Activated CD4-positive, CD25-positive, alpha-beta regulatory T cell treated with anti-CD3 and anti-CD28 coated beads, Interleukin-2, amount 50 U/mL, for 16 hours (primary cell): Measurements from ENCODE around the gene GBGT1.

Experiments
- DNase-seq: peaks from one replicate; pipeline ENCODE4 v3.0.0-alpha.2; 2020; ENCODE audit warnings: low read depth, low spot score

GBGT1 gene

DNA sequence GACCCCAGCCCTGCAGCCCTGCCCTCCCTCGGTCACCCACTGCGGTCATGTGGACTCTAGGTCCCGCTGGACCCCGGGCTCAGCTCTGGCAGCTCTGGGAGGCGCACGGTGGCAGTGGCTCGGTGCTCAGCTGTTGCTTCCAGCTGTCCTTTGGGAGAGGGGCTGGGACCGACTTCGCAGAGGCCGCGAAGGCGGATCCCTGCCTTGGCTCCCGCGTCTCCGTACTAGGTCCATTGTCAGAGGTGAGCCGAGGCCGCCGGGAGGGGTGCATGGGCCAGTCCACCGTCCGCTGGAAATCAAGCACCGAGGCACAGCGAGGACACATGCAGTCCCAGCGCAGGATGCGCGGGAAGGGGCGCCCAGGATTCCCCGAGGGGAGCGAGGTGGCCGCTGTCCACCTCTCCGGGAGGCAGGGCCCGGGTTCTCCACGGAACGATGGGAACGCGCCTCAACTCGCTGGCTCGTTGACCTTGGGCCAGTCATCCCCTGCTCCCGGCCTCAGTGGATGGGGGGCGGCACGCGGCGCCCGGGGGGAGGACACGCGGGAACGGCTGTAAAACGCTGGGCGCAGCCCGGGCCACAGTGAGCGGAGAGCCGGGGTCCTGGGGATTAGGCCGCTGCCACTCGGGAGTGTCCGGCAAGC is 732 bp downstream of the GBGT1 start:
- no peak for DNase-seq

DNA sequence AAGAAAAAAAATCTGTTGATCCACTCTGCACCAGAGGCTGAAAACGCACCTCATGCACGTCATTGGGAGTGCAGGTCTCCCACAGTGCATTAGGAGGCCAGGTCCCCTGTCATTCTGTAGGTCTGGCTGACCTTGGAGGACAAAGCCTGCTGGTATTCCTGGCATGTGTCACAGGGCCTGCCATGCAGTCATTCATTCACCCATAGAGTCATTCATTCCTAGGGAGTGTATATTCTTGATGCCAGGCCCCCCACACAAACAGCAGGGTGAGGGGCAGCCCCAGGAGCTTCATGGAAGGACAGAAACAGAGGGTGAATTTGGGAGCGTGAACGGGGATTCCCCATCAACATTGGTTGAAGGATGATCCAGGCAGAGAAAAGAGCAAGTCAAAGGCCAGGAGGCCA is 2.2 kb downstream of the GBGT1 start:
- DNase-seq = no peak

DNA sequence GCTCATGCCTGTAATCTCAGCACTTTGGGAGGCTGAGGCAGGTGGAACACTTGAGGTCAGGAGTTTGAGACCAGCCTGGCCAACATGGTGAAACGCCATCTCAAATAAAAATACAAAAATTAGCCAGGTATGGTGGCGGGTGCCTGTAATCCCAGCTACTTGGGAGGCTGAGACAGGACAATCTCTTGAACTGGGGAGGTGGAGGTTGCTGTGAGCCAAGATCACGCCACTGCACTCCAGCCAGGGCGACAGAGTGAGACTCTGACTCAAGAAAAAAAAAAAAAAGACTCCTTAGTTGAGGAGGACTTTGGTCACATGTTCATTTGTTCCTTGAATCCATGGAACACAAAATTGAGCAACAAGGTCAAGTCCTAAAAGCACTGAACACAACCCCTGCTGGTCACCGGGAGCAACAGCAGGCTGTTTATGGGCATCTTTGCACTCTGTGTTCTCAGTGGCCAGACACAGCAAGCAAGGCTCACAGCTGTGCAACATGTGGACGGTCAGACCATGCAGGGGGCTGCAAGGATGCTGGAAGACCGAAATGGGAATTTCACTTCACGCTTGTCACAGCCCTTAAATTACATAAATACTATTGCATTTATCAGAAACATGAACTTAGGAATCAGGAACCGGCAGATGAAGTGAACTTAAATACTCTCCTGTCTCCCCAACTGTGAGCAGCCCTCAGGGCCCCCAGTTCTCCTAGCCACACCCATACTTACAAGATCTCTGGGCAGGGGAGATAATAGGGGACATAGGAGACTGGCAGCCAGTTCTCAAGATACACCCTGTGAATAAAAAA is 2.8 kb downstream of the GBGT1 start:
- DNase-seq = no peak

DNA sequence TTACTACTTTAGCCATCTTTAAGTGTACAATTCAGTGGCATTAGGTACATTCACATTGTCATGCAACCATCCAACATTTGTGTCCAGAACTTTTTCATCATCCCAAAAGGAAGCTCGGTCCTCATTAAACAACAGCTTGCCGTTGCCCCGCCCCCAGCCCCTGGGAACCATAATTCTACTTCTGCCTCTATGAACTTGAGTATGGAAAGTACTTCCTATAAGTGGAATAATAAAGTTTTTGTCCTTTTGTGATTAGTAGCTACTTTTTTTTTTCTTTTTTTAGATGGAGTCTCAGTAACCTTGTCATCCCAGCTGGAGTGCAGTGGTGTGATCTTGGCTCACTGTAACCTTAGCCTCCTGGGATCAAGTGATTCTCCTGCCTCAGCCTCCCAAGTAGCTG is 5.0 kb downstream of the GBGT1 start:
- no peak for DNase-seq

DNA sequence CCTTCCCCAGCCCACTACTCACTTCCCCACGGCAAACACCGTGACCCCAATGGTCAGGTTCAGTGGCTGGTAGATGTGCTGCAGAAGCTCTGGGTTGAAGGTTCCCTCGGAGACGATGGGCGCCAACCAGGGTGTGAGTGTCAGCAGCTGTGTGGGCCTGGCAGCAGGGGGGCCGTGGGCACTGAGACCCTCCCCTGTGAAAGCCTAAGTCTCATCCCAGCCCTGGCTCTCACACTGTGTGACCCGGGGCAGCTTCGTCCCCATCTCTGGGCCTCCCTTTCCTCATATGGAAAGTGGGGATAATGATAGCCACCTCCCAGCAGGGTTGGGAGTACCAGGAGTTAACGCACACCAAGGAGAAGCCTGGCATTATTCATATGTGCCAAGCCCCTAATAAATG is 8.6 kb downstream of the GBGT1 start:
- DNase-seq = no peak

DNA sequence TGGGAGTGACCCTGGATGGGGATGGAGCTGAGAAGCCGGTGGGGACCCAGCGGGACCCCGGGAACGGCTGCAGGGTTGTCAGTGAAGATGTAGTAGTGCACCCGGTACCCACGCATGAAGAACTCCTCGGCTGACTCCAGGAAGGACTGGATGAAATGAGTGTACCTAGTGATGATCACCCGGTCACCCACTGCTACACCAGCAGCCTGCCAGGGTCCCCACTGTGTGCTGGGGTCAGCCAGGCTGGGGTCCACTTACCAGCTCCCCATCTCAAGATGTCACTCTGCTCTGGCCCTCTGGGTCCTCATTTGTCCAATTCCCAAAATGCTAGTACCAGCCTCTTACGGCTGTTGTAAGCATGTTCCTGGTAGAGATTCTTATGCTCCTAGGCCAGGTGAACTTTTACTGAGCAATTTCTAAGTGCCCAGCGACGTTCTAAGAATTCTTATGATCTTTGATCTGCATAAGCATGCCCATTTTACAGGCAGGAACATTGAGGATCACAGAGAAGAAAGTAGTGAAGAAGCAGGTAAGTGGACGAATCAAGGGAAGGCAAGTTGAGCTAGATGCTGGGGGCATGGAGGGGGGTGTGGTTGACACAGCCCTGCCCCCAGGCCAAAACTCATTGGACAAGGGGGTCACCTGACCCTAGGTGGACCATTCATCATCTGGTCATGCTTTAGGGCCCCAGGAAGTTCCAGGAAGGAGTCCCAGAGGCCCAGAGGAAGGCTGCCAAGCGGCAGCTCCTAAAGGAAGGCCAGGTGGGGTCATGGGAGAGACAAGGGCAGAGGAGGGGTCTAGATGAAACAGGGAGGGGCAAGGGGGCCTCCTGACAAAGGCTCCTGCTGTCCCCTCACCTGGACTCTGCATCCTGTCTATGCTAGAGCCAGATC is 9.4 kb downstream of the GBGT1 start:
- DNase-seq = no peak

DNA sequence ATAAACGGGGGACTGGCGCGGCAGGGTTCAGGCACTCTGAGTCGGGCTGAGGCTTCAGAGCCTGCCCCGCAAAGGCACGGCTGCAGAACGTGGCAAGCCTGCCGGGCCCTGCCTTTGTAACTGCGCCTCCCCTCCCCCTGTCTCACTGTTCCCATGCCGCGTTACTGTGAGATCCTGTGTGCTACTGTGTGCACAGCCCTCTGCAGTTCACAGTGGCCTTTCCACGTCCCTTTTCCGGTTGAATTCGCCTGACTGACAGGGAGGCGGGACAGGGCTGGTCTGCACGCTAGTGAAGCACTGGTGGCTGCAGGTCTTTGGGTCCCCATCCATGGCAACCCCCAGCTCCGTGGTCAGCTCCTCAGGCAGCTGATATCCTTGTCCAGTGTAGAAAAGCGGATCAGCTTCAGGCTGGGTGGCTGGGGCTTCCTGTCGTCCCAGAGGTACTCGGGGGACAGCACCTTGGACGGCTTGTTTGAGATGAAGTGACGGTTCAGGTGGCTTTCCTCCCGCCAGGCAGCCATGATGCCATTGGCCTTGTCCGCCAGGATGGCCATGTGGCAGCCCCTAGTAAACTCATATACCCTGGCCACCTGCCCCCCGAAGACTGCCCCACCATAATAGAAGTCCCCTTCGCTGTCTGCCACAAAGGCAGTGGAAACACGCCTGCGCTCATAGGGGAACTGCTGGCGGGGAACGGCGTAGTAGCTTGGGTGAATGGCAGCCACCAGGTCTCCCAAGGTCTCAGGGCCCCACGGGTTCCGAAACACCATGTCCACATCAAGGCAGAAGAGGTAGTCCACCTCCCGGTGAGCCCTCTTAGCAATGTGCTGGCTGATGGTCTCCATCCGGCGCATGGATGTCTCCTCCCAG is 10.3 kb downstream of the GBGT1 start:
- DNase-seq = no peak

DNA sequence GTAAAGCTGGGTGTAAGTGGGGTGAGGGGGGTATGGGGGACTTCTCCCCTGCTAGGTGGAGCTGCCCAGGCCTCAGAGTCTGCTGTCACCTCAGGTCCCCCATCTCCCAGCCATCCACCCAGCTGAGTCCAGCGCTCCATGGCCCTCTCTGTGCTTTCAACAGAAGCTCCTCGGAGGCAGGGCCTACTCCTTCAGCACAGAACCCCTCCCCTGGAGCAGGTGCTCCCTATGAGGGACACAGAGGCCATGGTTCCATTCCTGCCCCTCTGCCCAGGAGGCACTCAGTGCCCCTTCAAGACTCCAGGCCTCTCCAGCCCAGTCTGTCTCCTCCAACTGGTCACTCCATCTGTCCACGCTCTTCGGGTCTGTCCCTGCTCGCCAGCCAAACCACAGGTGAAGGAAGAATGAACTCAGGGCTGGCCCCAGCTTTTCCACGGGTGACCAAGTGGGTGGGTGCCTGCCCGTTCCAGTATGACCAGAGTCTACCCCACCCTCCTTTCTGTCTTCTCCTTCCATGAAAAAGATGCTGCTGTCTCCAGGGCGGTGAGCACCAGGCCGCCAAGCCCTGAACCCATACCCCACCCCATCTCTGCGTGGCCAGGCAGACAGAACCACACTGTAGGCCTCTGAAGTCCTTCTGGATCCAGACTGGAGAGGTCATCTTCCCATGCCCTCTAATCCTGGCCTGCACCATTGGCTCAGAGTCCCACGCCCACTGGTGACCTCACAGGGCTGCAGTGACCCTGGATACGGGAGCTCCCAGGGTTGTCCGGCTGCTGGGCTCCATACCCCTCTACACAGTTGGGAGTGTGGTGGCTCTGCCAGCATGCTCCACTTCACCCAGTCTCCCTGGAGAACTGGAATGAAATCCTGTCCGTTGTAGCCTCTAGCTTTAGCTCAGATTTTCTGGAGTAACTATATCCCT is 11.9 kb downstream of the GBGT1 start:
- DNase-seq = no peak

DNA sequence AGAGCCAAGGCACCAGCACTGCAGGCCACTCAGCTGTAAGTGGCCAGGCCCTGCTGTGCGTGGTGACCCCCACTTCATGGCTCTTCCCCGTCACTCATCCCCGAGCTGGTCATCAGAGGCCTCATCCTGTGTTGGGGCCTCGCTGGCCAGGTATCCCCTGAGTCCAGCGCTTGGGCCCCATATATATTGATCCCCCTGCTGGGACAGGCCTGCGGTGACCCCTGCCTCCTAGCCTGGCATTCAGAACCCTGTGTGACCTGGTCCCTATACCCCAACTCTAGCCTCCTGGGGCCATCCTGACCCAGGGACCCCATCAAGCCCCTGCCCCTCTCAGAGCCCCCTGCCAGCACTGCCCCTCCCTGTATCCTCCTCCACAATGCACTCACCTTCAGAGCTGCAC is 12.7 kb downstream of the GBGT1 start:
- no peak for DNase-seq

DNA sequence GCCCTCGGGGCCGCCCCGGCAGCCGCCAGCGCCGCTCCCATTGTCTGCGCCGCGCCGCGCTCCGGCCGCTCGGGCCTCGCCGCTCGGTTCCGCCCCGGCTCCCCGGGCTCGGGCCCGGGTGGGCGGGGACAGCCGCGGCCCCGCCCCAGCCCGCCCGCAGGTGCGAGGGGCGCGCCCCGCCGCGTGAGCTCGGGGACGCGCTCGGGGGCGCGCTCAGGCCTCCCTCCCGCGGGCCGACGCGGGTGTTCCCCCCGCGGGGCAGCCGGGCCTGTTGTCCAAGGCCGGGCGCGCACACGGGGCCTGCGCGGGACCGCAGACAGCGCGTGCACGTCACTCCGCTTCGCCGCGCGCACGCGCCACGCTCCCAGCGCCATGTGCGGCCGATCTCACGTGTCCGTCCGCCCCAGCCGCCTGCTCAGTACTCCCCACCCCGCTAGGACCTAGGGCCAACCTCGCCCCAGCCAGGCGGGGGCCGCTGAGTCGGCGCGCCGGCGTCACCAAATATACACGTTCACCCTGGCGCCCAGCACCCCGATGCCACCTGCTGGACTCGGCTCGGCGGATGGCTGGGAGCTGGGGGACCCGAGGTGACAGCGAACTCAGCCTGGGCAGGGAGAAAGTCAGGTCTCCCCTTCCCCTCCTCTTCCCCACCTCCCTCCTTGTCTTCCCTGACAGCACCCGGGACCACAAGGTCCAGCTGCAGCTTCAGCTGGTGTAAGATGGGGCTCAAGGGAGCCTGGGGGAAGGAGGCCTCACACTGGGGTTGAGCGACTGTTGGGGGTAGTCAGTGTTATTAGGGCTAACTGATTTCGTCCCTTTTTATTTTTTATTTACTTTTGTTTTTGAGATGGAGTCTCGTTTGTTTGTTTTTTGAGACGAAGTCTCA is 14.3 kb downstream of the GBGT1 start:
- peak; percentile 59 for DNase-seq

DNA sequence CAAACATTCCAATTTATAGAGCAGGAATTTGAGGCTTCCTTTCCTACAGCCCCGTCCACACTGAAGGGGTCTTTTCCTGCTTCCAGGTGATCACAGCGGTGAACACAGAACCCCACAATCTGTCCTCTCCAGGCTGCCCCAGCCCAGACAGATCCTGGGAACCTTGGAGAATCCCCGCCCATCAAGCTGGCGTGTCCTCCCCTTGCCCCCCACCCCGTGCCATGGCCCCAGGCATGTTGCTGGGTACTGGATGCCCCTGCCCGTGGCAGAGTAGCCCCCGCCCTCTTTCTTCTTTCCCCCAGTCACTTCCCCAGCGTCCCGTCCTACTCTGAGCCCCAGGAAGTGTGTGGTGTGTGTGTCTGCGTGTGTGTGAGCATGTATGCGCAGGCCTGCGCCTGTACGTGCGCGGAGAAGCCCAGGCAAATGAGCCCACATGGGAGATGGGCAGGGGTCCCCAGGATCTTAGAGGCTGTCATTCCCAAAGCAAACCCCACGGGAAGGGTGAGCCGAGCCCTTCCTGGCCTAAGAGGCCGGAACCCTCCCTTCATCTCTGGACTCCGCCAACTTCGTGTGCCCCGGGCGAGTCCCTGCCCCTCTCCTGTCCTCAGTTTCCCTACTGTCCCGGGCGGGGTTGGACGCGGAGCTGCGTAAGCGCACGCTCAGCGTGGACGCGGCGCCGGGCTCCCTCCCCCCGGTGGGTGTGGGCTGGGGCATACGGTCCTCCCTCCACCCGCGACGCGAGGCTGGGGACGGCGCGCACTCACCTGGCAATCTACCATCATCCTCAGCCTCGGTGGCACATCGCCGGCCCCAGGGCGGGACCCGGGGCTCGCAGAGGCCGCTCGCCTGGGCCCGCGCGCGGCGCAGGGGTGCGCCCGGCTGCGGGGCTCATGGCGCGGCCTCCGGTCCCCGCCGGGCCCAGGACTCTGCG is 15.2 kb downstream of the GBGT1 start:
- DNase-seq = no peak

DNA sequence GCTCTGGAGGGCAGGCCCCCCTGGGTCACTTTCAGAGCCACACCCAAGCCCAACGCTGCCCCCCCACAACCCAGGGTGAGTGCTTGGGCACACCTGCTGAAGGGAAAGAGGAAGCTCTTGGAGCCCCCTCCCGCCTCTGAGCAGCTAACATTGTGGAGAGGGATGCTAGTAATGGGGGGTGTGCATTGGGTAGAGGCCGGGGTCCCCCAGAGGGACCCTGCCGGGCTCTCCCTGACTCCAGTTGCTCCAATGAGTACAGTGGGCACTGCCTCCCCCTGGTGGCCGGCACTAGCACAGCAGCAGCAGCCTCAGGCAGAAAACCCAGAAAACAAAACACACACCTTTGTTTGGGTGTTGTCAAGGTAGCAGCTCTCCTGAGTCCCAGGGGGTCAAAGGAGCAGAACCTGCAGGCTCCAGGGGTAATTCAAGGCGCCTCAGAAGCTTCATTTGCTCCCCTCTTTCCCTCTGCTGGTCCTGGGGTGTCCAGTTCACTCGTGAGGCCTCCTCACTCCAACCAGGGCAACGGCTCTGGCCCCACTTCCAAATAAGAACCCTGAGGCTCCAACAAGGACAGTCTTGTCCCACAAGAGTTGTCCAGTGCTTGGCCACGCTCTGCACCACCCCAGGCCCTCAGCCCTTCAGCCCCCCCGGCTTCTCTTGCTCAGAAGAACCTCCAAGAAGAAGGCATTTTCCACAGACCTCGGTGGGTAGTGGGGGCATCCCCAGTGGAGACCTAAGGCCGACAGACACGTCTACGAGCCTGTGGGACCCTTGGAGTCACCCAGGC is 16.1 kb downstream of the GBGT1 start:
- peak; percentile 80 for DNase-seq

DNA sequence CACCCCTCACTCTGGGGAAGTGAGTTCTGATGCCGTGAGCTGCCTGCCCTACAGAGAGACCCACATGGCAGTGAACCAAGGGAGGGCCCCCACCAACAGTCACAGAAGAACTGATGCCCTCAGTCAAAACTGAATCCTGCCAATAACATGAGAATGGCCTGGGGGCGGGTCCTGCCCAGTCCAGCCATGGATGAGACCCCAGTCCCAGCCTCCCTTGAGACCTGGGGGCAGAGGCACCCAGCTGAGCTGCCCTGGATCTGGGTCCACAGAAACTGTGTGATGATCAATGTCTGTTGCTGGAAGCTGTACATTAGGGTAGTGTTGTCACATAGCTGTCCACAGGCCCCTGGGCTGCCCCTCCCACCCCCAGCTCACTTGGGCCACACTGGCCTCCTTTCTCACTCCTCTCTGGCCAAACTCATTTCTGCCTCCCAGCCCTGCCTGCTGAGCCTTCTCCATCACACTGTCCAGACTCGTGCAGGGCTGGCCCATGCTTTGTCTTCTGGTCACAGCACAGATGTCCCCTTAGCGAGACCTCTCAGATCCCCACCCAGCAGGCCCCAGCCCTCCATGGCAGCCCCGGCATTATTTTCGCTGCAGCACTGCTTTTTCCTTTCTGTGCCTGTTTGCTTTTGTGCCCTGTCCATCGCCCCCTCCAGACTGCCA is 16.8 kb downstream of the GBGT1 start:
- no peak for DNase-seq

DNA sequence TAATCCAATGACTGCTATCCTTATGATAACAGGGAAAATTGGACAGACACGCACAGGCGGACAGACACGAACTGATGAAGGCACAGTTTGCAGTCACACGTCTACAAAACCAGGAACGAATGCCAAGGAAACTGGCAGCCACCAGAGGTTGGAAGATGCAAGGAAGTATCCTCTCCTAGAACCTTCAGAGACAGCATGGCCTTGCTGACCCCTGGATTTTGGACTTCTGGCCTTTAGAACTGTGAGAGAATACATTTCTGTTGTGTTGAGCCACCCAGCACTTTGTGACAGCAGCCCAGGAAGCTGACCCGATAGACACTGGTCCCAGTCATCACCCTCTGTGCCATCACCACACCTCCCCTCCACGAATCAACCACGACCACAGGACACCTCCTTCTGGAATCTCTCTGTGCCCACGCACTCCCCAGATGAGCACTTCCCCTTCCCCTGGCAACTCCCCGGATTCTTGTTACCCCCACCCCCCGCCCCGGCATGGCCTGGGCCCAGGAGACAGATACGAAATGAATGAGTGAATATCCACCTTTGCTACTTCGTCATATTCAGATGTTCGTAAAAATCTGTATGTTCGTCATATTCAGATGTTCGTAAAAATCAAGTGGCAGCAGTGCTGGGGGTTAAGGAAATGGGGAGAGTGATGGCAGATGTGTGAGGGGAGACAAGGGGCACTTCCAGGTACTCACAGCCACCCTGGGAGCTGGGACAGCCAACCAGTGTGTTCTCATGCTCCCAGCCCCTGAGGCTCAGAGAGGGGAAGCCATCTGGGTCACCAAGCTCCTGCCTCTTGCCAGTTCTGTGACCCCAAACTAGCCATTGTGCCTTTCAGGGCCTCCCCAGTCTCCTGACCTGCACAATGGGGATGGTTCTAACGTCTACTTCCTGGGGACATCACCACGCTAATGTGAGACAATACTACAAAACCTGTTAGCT is 18.5 kb downstream of the GBGT1 start:
- no peak for DNase-seq

DNA sequence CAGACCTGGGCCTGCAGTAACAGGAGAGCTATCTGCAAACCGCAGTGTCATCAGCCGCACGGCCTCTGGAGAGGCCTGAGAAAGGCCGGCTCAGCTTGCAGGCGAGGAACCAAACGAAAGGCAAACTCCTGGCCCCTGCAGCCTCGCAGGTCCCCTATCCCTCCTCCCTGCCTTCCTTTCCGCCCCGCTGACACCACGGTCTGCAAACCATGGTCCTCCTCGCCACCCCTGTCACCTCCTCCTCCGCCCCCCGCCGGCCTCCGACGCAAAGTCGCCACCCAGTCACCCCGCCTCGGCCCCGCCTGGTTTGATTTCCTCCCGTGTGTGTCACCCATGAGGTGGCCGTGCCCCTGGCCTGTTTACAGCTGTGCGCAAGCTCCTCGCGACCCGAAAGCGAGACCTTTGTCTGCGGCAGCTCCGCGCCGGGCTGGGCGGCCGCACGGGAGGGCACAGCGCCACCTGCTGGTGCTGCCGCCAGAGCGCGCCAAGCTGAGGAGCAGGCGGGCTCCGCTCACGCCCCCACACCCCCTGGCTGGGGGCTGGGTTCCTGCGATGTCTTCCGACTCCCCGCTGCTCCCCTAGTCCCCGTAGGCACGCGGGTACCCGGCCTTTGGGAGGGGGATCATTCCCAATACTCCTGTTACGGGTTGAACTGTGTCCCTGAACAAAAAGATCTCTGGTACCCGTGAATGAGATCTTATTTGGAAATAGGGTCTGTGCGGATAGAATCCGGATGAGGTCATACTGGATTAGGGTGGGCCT is 19.4 kb downstream of the GBGT1 start:
- peak; percentile 86 for DNase-seq
